HG03045 (cell line): ENCODE results near the gene RSU1.
"Not testable (repeated sequence)": the region's sequence is repeated elsewhere in the genome, so short reads cannot be mapped to it uniquely, and the experiment has no call there.

Experiments
- ATAC-seq: cut with Tn5 transposase; IDR thresholded peaks from one replicate; pipeline ENCODE4 v1.9.1; 2021; ENCODE audit warnings: mild to moderate bottlenecking, moderate library complexity; ENCODE audit not compliant: unreplicated experiment

Gene RSU1

GRCh38 chr10:16817125-16818019 is at the start of gene RSU1:
Gene RSU1 (minus strand): TSS chr10:16817424. CDS start chr10:16817081, 343 bp downstream.
- ATAC-seq = peak; percentile 99

GRCh38 chr10:16866541-16867275 is 49.5 kb upstream of the RSU1 start:
- ATAC-seq = no peak

- ATAC-seq = no peak
Observed at GRCh38 chr10:16865766-16866165, 48.5 kb upstream of the RSU1 start.

- ATAC-seq = no peak
Observed at GRCh38 chr10:16863766-16864165, 46.5 kb upstream of the RSU1 start.

GRCh38 chr10:16857419-16857818 is 40.2 kb upstream of the RSU1 start:
- ATAC-seq = no peak

GRCh38 chr10:16856567-16856966 is 39.3 kb upstream of the RSU1 start:
- ATAC-seq = no peak

- no peak for ATAC-seq
Observed at GRCh38 chr10:16856092-16856491, 38.9 kb upstream of the RSU1 start.

GRCh38 chr10:16854623-16855022 is 37.4 kb upstream of the RSU1 start:
- ATAC-seq = no peak

GRCh38 chr10:16853809-16854208 is 36.6 kb upstream of the RSU1 start:
- no peak for ATAC-seq

GRCh38 chr10:16853201-16853600 is 36.0 kb upstream of the RSU1 start:
- no peak for ATAC-seq

- ATAC-seq = no peak
Observed at GRCh38 chr10:16852624-16853023, 35.4 kb upstream of the RSU1 start.

- ATAC-seq = no peak
Observed at GRCh38 chr10:16848562-16849154, 31.4 kb upstream of the RSU1 start.

- no peak for ATAC-seq
Observed at GRCh38 chr10:16847644-16848043, 30.4 kb upstream of the RSU1 start.

GRCh38 chr10:16845248-16845647 is 28.0 kb upstream of the RSU1 start:
- ATAC-seq = no peak

- ATAC-seq = no peak
Observed at GRCh38 chr10:16843252-16843870, 26.1 kb upstream of the RSU1 start.

- ATAC-seq = no peak
Observed at GRCh38 chr10:16835228-16835627, 18.0 kb upstream of the RSU1 start.

- ATAC-seq = no peak
Observed at GRCh38 chr10:16832351-16833080, 15.3 kb upstream of the RSU1 start.

- no peak for ATAC-seq
Observed at GRCh38 chr10:16828701-16829175, 11.5 kb upstream of the RSU1 start.

- ATAC-seq = peak; percentile 69
Observed at GRCh38 chr10:16828114-16828568, 10.9 kb upstream of the RSU1 start.

- ATAC-seq = not testable (repeated sequence)
Observed at GRCh38 chr10:16827474-16827873, 10.2 kb upstream of the RSU1 start.
